ENCODE results near the gene SMIM1. TPM values are rescaled to one million over a fixed set of nuclear protein-coding genes. Genes with fewer than 3 reads are reported as not detected.

Gene SMIM1
- total RNA-seq, 6 donors from 2014 or later: 2.8 to 20.8 (median 13.5) TPM

DNA sequence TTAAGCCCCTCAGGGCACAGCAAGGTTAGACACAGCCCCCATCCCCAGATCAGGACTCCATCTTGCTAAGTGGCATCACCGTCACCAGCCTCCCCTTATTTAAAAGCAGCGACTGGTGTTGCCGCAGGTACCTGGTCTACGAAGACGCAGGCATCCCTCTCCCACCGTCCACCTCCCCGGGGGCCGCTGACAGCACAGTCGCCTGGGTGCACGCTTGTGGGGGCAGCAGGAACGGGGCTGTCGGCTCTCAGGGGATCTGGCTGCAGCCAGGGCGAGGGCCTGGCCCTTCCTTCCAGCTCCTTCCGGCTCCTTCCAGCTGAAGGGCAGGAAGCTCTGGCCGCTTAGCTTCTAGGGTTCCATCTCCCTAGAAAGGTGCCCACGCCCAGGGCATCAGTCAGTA is 37.9 kb upstream of the SMIM1 start:
- no peaks in the 10 kb centered on the region for H3K27me3 ChIP-seq
- H3K9me3 ChIP-seq: no peaks in the 10 kb centered on the region
- no peak overlapping the region for H3K27ac ChIP-seq
- peaks cover 9 to 46% (median 31%) of the 10 kb centered on the region in 4 donors for H3K36me3 ChIP-seq
- peaks cover 0 to 4% (median 0%) of the 10 kb centered on the region in 4 donors for H3K4me1 ChIP-seq
- ATAC-seq (ENCODE audit: low FRiP score in 2 of 2) (no peak), DNase-seq (peak in 1 of 2 donors; percentile 72)
- TF ChIP-seq POLR2A (IDR thresholded peaks at IDR 0.05) (no peak), EP300 (IDR thresholded peaks at IDR 0.05) (no peak), POLR2AphosphoS5 (IDR thresholded peaks at IDR 0.05) (no peak)
- TF ChIP-seq, protein P1, sequence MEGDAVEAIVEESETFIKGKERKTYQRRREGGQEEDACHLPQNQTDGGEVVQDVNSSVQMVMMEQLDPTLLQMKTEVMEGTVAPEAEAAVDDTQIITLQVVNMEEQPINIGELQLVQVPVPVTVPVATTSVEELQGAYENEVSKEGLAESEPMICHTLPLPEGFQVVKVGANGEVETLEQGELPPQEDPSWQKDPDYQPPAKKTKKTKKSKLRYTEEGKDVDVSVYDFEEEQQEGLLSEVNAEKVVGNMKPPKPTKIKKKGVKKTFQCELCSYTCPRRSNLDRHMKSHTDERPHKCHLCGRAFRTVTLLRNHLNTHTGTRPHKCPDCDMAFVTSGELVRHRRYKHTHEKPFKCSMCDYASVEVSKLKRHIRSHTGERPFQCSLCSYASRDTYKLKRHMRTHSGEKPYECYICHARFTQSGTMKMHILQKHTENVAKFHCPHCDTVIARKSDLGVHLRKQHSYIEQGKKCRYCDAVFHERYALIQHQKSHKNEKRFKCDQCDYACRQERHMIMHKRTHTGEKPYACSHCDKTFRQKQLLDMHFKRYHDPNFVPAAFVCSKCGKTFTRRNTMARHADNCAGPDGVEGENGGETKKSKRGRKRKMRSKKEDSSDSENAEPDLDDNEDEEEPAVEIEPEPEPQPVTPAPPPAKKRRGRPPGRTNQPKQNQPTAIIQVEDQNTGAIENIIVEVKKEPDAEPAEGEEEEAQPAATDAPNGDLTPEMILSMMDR (IDR thresholded peaks at IDR 0.05): no peak
- H3K4me3 ChIP-seq: no peak overlapping the region
- 91 to 94% methylated on average over 14 to 16 of the region's 16 CpGs for WGBS, 2 donors

DNA sequence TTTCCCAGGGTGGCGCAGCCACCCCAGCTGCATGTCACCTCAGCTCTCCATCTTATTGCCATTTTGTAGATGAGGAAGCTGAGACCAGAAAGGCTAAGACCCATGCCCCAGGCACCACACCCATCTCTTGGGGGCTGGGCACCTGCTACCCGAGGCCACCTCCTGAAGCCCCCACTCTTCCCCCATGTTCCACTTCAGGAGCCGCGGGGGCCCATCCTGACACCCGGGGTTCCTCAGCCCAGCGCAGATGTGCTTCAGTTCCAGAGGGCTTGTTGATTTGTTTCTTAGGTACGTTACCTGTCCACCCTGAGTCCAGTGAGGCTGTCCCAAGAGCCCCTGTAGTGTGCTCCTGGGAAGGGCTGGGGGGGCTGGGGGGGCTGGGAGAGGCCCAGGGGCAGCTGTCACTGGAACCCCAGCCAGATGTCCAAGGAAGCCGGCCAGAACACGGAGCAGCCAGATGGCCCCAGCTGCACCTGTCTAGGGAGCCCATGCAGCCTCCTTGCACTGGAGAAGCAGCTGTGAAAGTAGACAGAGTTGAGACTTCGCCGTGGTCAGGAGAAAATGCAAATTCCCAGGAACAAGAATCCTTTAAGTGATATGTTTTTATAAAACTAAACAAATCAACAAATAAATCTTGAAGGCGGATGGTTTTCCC is 37.4 kb upstream of the SMIM1 start:
- Histone ChIP-seq H3K9me3 (no peaks in the 10 kb centered on the region), H3K4me1 (peaks cover 0 to 4% (median 0%) of the 10 kb centered on the region in 4 donors), H3K4me3 (no peak overlapping the region), H3K27me3 (no peaks in the 10 kb centered on the region), H3K27ac (no peak overlapping the region), H3K36me3 (peaks cover 9 to 52% (median 31%) of the 10 kb centered on the region in 4 donors)
- ATAC-seq (ENCODE audit: low FRiP score in 2 of 2) (no peak), DNase-seq (no peak)
- WGBS, 2 donors: 91 to 92% methylated on average over 5 to 12 of the region's 12 CpGs
- no peak for TF ChIP-seq POLR2A (IDR thresholded peaks at IDR 0.05)

DNA sequence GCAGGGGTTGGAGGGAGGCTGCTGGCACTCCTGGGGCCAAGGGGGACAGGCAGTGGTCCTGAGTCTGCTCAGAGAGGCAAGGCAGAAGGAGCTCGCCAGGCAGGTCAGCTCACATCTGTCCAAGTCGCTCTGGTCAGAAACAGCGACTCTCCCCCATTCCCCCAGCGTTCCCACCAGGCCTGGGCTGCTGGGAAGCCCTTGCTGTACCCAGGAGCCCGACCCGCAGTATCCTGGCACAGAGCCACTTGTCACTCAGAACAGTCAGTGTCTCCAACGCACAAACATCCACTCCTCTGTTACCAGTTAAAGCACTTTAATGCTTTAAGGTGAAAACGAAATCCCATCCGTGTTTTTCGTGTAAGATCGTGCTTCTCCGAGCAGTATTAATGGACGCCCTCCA is 36.9 kb upstream of the SMIM1 start:
- TF ChIP-seq POLR2A (IDR thresholded peaks at IDR 0.05) (no peak), EP300 (IDR thresholded peaks at IDR 0.05) (no peak), POLR2AphosphoS5 (IDR thresholded peaks at IDR 0.05) (no peak)
- TF ChIP-seq, protein P1 (IDR thresholded peaks at IDR 0.05): no peak
- H3K27ac ChIP-seq: no peak overlapping the region

DNA sequence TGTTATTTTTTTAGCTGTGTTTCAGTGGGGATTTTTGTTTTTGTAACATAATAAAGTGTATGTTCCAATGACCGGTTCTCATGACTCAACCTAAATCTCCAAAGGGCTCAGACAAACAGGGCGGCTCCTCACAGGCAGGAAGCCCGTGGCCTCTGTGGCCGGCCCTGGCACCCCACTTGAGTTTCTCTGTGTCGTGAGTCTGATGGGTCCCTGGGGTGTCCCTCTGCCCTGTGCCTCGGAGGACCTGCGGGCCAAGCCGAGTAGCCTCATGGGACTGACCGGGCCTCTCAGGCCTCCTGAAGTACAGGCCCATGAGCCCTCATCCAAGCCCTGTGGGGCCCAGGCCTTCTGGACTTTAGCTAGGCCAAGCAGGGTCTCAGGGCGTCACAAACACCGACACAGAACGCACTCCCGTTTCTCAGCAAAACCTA is 36.4 kb upstream of the SMIM1 start:
- no peak overlapping the region for H3K4me3 ChIP-seq
- peaks cover 9 to 61% (median 32%) of the 10 kb centered on the region in 4 donors for H3K36me3 ChIP-seq
- WGBS, 2 donors: 83 to 88% methylated on average over 13 of the region's 13 CpGs
- ATAC-seq (ENCODE audit: low FRiP score in 2 of 2) (no peak), DNase-seq (peak in 1 of 2 donors; percentile 62)
- TF ChIP-seq, protein P1 (IDR thresholded peaks at IDR 0.05): no peak
- TF ChIP-seq EP300 (IDR thresholded peaks at IDR 0.05) (no peak), POLR2AphosphoS5 (IDR thresholded peaks at IDR 0.05) (no peak), POLR2A (IDR thresholded peaks at IDR 0.05) (no peak)
- H3K9me3 ChIP-seq: no peaks in the 10 kb centered on the region
- H3K27me3 ChIP-seq: no peaks in the 10 kb centered on the region
- no peak overlapping the region for H3K27ac ChIP-seq
- peaks cover 0 to 4% (median 0%) of the 10 kb centered on the region in 4 donors for H3K4me1 ChIP-seq

More for the DNA sequence above, 36.9 kb upstream of the SMIM1 start:
- Histone ChIP-seq H3K4me3 (no peak overlapping the region), H3K36me3 (peaks cover 9 to 56% (median 31%) of the 10 kb centered on the region in 4 donors), H3K4me1 (peaks cover 0 to 4% (median 0%) of the 10 kb centered on the region in 4 donors), H3K27me3 (no peaks in the 10 kb centered on the region), H3K9me3 (no peaks in the 10 kb centered on the region)
- whole genome bisulfite sequencing, 2 donors: 86 to 87% methylated on average over 13 of the region's 13 CpGs
- DNase-seq: no peak
- no peak for ATAC-seq (ENCODE audit: low FRiP score in 2 of 2)

- Histone ChIP-seq H3K4me1 (peaks cover 0 to 4% (median 0%) of the 10 kb centered on the region in 4 donors), H3K36me3 (peaks cover 9 to 66% (median 37%) of the 10 kb centered on the region in 4 donors), H3K4me3 (no peak overlapping the region), H3K27me3 (no peaks in the 10 kb centered on the region), H3K27ac (no peak overlapping the region), H3K9me3 (no peaks in the 10 kb centered on the region)
- WGBS, 2 donors: 85 to 89% methylated on average over 7 to 14 of the region's 14 CpGs
- ATAC-seq (ENCODE audit: low FRiP score in 2 of 2) (no peak), DNase-seq (no peak)
- TF ChIP-seq EP300 (IDR thresholded peaks at IDR 0.05): no peak
- TF ChIP-seq, protein P1 (IDR thresholded peaks at IDR 0.05): no peak
- TF ChIP-seq POLR2AphosphoS5 (IDR thresholded peaks at IDR 0.05): no peak
- no peak for TF ChIP-seq POLR2A (IDR thresholded peaks at IDR 0.05)
Observed at GRCh38 chr1:3736708-3737107, 35.8 kb upstream of the SMIM1 start.
